Stomach (tissue), 4 donors: ENCODE results near the gene EDC3.

Experiments used
- CTCF ChIP-seq, 7 experiments: fragments of 450-650 bp in 4 of 7; fragments of 200-600 bp in 3 of 7; sonication (generic) in 3 of 7; IDR thresholded peaks; one replicate each; pipeline ENCODE4 v1.5.1; 2016 to 2019; ENCODE audit warnings: antibody characterized with exemption in 7 of 7, control low read depth in 2 of 7, mild to moderate bottlenecking in 1 of 7
- EP300 ChIP-seq: sonication (generic); formaldehyde crosslinking; IDR thresholded peaks from one replicate; pipeline ENCODE4 v1.6.1; 2017; ENCODE audit warnings: antibody characterized with exemption
- POLR2A ChIP-seq, 4 donors: fragments of 450-650 bp; IDR thresholded peaks; one replicate each; pipeline ENCODE4 v1.6.1; 2016; ENCODE audit warnings: antibody characterized with exemption in 4 of 4, control low read depth in 2 of 4, mild to moderate bottlenecking in 1 of 4, moderate library complexity in 1 of 4
- POLR2AphosphoS5 ChIP-seq, 3 donors: sonication (generic); formaldehyde crosslinking; IDR thresholded peaks; one replicate each; pipeline ENCODE4 v1.6.1; 2016; ENCODE audit warnings: antibody characterized with exemption in 3 of 3

GRCh38 chr15:74674161-74674560, 21.7 kb downstream of the EDC3 start:
- TF ChIP-seq EP300, result no peak
- no peak for TF ChIP-seq CTCF (IDR thresholded peaks at IDR 0.05)
- no peak for TF ChIP-seq POLR2A (IDR thresholded peaks at IDR 0.05)
- TF ChIP-seq POLR2AphosphoS5 (IDR thresholded peaks at IDR 0.05), result no peak
